GM19324 (cell line): ENCODE measurements around the gene PDPR.
"Not testable (repeated sequence)": the region's sequence is repeated elsewhere in the genome, so short reads cannot be mapped to it uniquely, and the experiment has no call there.

ENCODE experiments used
- ATAC-seq: cut with Tn5 transposase; IDR thresholded peaks from one replicate; pipeline ENCODE4 v1.9.1; 2021; ENCODE audit warnings: mild to moderate bottlenecking, moderate library complexity; ENCODE audit not compliant: unreplicated experiment, low FRiP score

Gene PDPR

DNA sequence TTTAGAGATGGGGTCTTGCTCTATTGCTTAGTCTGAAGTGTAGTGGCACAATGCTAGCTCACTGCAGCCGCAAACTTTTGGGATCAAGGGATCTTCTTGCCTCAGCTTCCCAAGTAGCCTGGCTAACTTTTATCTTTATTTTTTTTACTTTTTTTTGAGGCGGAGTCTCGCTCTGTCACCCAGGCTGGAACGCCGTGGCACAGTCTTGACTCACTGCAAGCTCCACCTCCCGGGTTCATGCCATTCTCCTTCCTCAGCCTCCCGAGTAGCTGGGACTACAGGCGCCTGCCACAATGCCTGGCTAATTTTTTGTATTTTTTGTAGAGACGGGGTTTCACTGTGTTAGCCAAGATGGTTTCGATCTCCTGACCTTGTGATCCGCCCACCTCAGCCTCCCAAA, 12.1 kb downstream of the PDPR start:
- not testable (repeated sequence) for ATAC-seq

DNA sequence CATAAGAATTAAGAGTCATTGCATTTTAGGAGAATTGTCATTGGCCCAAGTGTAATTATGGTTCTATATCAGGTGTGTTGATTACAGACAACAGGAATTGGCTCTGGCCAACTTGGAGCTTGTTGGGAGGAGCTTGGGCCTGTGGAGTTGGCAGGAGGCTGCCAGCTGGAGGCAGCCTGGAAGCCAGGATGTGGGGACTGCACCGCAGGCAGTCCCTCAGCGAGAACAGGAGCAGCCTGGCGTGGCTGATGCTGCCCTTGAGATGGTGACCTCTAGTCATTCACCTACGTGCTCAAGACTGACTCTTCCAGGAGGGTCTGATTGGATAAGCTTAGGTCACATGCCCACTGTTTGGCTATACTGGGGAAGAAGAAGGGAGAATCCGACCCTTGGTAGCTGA, 13.6 kb downstream of the PDPR start:
- not testable (repeated sequence) for ATAC-seq

DNA sequence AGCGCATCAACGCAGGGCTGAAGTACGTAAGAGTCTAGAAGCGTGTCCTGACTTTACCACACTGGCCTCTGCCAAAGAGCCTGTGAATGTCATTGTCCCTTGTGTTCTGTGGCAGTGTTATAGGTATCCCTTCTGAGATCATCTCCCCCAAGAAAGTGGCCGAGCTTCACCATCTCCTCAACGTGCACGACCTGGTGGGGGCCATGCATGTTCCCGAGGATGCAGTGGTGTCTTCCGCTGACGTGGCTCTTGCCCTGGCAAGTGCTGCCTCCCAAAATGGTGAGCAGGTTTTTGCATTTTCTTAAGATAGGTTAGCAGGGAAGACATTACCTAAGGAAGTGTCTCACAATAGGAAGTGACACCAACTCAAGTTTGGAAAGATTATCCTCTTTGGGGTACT, 14.7 kb downstream of the PDPR start:
- not testable (repeated sequence) for ATAC-seq

DNA sequence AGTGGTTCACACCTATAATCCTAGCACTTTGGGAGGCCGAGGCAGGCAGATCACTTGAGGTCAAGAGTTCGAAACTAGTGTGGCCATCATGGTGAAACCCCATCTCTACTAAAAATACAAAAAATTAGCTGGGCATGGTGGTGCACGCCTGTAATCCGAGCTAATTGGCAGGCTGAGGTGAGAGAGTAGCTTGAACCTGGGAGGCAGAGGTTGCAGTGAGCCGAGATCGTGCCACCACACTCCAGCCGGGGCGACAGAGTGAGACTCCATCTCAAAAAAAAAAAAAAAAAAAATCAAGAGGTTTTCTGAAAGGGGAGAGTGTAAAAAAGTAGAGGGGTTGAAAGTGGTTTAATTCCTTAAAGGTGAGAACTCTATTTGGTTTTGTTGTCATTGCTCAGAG, 21.7 kb downstream of the PDPR start:
- not testable (repeated sequence) for ATAC-seq

DNA sequence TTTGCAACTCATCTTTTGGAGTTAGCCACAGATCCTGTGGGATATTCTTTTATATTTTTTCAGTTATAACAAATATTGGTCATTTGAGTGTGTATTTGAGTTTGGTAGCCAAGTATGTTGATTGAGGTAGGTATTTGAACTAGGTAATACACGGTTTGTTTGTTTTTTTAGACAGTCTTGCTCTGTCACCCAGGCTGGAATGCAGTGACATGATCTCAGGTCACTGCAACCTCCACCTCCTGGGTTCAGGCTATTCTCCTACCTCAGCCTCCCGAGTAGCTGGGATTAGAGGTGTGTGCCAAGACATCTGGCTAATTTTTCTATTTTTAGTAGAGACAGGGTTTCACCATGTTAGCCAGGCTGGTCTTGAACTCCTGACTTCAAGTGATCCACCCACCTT, 22.5 kb downstream of the PDPR start:
- ATAC-seq = not testable (repeated sequence)

DNA sequence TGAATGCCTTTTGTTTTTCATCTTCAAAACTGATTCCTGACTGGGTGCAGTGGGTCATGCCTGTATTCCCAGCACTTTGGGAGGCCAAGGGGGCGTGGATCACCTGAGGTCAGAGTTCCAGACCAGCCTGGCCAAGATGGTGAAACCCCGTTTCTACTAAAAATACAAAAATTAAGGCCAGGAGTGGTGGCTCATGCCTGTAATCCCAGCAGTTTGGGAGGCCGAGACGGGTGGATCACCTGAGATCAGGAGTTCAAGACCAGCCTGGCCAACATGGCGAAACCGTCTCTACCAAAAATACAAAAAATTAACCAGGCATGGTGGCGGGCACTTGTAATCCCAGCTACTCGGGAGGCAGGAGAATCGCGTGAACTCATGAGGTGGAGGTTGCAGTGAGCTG, 28.6 kb downstream of the PDPR start:
- ATAC-seq = not testable (repeated sequence)

DNA sequence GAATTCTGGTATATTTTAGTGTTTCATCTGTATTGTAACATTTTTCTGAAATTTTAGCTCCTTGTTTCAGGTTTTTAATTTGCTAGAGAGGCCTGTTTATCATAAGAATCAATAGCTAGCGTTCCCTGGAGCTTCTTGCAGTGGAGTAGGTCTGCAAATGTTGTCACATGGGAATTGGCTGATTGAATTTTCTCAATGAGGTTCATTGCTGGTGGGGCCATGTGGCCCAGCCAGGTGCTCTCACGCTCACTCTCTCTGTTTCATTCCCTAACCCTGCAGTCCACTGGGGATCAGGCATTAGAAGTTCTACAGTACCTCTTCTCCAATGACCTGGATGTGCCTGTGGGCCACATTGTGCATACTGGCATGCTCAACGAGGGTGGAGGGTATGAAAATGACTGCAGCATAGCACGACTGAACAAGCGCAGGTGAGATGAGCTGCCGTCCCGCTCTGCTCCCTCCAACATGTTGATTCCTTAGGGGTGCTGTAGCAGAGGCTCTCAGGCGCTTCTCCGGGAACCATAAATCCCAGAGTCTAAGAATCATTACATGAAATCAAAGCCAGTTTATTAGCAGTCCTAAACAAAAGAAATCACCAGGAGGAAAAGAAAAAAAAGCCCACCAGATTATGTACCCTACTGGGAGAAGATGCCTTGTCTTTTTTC, 29.2 kb downstream of the PDPR start:
- not testable (repeated sequence) for ATAC-seq

DNA sequence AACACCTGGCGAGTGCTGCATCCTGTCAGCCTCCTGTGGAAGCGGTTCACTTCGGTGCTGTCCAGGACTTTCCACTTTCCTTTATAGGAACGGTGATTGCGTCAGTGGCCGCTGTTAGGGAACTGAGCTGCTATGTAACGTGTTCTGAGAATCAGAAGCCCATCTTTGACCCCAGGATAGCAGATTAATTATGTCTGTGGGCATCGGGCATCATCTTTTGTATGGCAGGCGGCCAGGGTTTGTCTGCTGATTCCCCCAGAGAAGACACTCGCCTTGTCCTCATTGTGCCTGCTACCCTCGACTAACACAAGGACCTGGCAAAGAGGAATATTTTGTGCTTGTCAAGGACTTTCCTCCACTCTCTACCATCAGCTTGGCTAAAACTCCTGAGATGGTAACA, 33.7 kb downstream of the PDPR start:
- ATAC-seq = not testable (repeated sequence)

DNA sequence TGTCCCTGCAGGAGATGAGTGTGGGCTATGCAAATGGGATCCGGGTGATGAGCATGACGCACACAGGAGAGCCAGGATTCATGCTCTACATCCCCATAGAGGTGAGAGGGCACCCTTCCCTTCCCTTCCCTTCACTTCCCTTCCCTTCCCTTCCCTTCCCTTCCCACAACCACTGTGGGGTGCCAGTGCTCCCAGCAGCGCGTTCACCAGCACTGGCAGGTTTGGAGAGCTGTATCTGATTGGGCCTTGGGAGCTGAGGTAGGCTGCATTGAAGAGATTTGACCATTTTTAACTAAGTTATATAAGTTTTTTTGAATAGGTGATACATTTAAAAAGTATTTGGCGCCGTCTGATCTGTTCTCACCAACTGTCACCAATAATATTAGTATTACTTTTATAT, 34.3 kb downstream of the PDPR start:
- ATAC-seq = not testable (repeated sequence)

DNA sequence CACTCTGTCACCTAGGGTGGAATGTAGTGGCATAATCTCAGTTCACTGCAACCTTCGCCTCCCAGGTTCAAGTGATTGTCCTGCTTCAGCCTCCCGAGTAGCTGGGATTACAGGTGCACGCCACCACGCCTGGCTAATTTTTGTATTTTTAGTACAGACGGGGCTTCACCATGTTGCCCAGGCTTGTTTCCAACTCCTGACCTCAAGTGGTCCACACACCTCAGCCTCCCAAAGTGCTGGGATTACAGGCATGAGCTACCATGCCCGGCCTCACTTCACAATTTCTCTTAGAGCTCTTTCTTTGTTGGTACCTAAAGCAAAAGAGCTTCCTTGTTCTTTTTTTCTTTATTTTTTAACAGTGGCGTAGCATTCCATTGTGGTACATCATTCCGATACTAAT, 35.2 kb downstream of the PDPR start:
- not testable (repeated sequence) for ATAC-seq

DNA sequence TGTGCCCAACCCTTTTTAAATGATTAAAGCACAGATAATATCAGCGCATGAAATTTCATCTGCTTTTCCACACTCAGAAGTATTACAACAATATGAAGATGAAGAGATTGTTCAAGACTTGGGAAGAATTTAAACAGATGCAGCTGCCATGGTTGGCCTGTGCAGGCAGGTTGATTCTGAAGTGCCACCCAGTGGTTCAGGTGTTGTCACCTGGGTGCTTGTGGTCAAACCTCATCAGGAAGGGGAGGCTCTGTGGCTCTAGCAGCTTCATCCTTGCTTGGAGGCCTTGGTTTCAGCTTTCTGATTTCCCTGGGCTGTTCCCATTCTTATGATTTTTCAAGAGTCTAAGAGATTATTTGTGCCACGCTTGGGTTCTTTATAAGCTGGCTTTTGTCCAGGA, 37.3 kb downstream of the PDPR start:
- ATAC-seq = no peak

DNA sequence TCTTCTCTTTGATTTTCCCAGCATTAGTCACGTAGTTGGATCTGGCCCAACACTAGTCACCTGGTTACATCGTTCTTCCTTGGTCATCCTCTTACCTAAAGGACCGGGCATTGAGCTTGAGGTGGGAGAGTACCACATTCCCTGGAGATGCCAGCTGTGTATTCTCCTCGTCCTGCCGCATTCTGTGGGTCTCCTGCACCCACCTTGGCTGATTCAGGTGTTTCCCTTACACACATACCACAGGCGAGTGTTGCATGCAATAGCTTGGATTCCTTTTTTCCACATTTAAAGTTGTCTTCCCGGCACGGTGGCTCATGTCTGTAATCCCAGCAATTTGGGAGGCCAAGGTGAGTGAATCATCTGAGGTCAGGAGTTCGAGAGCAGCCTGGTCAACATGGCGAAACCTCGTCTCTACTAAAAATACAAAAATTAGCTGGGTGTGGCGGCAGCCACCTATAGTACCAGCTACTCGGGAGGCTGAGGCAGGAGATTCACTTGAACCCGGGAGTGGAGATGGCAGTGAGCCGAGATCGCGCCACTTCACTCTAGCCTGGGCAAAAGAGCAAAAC, 37.9 kb downstream of the PDPR start:
- ATAC-seq = no peak

DNA sequence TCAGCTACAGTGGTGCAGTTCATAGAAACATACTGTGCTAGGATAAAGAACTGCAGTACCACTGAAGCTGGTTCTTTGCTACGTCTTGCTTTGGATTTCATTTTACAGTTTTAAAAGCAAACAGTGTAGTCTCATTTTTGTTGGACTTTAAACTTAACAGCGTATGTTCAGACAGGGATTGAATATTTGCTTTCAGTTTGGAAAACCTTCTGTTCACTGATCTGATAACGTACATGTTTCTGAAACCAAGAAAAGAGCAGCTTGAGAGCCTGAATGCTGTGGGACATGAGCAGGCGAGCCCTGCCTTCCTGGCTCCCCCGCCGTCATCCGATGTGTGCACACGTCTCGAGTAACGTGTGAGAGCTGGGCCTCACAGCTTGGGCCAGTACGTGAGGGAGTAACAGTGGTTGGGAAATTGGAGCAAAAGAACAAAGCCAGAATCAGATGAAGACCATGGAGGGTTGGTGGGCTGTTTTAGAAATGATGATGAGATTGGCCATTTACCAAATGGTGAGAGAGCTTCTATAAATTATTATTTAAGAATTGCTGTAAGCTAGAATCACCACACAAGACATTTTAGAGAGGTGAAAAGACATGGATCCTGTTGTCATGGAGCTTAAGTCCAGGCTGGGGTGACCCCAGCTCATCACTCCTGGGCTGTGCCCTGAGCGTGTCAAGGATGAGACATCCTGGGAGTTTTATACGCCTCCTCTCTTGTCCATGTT, 38.6 kb downstream of the PDPR start:
- no peak for ATAC-seq

DNA sequence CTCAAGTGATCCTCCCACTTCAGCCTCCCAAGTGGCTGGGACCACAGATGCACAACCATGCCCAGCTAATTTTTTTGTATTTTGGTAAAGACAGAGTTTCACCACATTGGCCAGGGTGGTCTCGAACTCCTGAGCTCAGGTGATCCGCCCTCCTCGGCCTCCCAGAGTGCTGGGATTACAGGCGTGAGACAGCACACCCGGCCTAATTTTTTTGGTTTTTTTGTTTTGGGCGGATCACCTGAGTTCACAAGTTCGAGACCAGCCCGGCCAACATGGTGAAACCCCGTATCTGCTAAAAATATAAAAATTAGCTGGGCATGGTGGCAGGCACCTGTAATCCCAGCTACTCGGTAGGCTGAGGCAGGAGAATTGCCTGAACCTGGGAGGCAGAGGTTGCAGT, 40.6 kb downstream of the PDPR start:
- not testable (repeated sequence) for ATAC-seq

DNA sequence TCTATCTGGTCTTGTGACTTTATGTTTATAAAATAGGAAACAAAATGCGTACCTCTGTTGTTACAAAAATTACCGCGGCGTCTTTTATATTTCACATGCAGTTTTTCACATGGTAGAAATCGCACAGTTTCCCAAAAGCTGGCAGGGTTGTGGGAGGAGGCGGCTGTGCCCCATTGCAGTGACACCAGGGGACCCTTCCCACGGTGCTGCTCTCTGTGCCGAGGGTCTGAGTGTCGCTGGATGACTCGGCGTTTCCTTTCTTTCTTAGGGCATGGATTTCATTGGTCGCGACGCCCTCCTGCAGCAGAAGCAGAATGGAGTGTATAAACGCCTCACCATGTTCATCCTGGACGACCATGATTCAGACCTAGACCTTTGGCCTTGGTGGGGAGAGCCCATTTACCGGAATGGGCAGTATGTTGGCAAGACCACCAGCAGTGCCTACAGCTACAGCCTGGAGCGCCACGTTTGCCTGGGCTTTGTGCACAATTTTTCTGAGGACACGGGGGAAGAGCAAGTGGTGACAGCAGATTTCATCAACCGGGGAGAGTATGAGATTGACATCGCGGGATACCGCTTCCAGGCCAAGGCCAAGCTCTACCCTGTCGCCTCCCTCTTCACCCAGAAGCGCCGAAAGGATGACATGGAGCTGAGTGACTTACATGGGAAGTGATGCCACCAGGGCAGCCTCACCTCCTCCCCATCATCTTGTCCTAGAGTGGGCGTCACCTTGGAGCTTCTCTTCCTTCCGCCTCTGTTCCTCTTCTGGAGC, 42.3 kb downstream of the PDPR start:
- ATAC-seq = no peak

DNA sequence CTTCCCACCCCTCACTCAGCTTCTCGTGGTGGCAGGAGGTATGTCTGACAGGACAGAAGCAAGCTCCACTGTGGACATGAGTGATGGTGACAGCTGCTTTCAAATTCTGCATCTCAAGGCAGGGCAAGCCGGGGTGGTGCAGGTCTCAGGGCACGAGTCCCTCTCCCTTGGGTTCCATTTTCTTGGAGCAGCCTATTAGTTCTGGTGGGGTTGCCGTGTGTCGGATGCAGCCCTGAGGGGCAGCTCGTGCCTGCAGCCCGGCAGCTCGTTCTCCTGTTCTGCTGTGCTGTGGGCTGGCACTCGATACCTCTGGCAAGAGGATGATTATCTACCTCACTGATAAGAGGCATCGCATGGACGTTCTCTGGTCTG, 43.0 kb downstream of the PDPR start:
- ATAC-seq = no peak

DNA sequence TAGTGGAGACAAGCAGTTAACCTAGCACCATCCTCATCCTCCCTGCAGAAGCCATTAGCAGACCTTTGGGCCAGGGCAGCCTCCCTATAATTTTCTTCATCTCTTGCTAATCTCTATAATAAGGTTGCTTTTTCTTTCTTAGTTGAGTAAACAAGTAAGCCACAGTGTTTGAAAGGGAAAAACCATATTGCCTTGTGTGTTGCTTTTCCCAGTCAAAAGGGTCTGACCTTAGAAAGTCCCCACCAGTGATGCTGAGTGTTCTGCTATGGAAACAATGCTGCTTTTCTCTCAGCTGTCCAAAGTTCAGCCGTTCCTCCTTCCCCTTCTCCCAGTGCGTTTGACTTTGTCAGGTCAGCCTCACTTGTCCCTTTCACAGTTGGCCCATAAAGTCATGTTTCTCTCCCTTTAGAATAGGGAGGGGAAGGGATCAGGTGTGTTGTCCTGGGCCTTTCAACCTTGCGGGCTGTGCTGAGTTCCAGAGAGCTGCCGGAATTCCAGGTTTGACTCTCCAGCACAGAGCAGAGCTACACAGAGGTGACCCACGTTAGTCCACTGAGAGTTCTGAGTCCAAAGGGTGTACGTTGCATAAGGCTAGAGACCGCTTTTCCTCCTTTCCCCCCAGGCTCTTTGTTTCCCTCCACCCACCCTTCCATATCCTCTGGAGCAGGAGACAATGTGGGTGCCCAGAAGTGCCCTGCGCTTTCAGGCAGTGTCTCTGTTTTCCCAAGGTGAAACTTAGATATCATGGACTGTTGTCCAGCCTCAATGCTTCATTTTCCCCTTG, 43.5 kb downstream of the PDPR start:
- no peak for ATAC-seq

DNA sequence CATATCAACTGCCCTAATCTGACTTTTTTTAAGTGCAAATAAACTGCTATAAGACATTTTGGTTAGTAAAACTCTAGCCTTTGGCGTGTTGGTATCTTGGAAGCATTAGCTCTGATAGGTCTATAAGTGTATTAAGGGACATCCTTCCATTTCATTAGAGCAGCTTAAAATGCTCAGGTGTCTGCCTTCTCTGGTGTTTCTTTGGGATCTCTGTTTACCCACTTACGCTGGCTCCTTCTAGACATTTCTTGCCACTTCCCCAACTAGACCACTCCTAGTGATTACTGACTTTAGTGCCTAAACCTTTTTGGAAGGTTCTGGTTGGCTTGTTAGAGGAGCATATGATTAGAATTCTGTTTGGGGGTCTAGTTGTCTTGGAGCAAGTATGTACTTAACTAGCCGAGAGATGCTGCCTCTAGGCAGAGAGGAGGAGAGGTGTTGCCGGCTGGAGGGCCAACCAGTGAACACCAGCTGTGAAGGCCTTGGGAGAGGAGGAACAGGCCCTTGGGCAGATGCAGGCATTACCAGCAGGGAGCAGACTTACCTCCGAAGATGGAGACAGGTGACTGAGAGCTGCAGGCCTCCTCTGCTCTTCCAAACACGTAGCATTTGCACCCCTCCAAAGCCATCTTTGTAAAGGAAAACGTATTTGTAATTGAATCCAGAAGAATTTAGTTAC, 44.3 kb downstream of the PDPR start:
- no peak for ATAC-seq

DNA sequence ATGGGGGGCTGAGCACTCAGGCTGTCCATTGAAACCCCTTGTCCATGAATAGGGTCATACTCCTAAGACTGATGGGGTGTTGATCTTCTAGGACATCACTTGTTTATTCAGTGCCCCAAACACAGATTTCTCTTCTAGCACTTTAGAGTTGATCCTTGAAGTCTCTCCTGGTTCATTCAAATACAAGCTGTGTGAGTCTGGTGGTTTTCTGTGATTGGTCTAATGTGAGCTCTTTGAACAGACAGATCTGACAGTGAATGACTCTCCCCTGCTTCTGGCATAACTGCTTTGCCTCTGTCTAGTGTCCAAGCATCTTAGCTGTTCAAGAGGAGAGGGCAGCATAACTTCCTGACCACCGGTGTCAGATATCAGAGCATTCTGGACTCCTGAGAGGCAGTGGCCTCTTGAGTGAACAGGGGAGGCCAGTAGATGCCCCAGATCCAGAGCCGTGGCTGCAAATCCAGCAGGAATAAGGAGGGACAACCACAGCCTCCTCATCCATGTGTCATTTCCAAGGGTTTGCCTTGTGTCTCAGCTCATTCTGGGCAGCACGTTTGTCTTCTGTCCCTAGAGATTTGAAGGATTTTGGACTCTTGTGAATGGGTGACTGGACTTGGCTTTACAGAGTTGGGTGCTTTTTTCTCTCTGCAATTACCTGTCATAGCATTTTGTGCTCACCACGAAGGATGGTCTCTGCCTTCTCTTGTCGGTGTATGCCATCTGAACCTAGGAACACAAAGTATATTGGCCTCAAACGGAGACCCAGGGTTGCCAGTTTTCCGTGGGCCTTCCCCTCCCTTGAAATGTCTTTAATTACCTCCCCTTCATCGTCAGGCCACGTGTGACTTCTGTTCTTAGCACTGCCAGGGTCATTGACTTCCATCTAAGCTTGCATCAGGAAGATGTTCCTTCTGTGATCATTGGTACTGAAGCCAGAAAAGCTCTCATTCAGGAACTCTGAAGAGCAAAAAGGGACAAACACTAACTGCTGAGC, 45.5 kb downstream of the PDPR start:
- no peak for ATAC-seq
